ENCODE data around the gene NLGN1.
"Not testable (repeated sequence)": the region's sequence is repeated elsewhere in the genome, so short reads cannot be mapped to it uniquely, and the experiment has no call there.

The NLGN1 gene

GRCh38 chr3:173473237-173473636 lies 75.7 kb downstream of the NLGN1 start:
- no CpG with 5 or more reads among the region's 1 CpG for WGBS (ENCODE audit: insufficient coverage, insufficient read length)
- no peaks in the 10 kb centered on the region for H3K4me1 ChIP-seq (ENCODE audit: control insufficient read depth, insufficient read depth, low read length)
- no peaks in the 10 kb centered on the region for H3K27me3 ChIP-seq (ENCODE audit: control insufficient read depth, insufficient read depth, low read length)
- H3K36me3 ChIP-seq (ENCODE audit: control insufficient read depth, insufficient read depth, low read length), result no peaks in the 10 kb centered on the region
- no peak overlapping the region for H3K4me3 ChIP-seq (ENCODE audit: low read length)
- no peak overlapping the region for H3K27ac ChIP-seq (ENCODE audit: low read length)
- DNase-seq (ENCODE audit: low read depth, low spot score), result no peak
- H3K9me3 ChIP-seq (ENCODE audit: control insufficient read depth, insufficient read depth, low read length), result no peaks in the 10 kb centered on the region

GRCh38 chr3:173479301-173479700 lies 81.8 kb downstream of the NLGN1 start:
- no peak overlapping the region for H3K27ac ChIP-seq (ENCODE audit: low read length)
- no CpG with 5 or more reads among the region's 2 CpGs for WGBS (ENCODE audit: insufficient coverage, insufficient read length)
- H3K9me3 ChIP-seq (ENCODE audit: control insufficient read depth, insufficient read depth, low read length), result no peaks in the 10 kb centered on the region
- H3K36me3 ChIP-seq (ENCODE audit: control insufficient read depth, insufficient read depth, low read length), result no peaks in the 10 kb centered on the region
- DNase-seq (ENCODE audit: low read depth, low spot score), result no peak
- no peaks in the 10 kb centered on the region for H3K27me3 ChIP-seq (ENCODE audit: control insufficient read depth, insufficient read depth, low read length)
- H3K4me1 ChIP-seq (ENCODE audit: control insufficient read depth, insufficient read depth, low read length), result no peaks in the 10 kb centered on the region
- H3K4me3 ChIP-seq (ENCODE audit: low read length), result no peak overlapping the region

- no CpG with 5 or more reads among the region's 1 CpG for WGBS (ENCODE audit: insufficient coverage, insufficient read length)
- Histone ChIP-seq H3K36me3 (ENCODE audit: control insufficient read depth, insufficient read depth, low read length) (no peaks in the 10 kb centered on the region), H3K4me3 (ENCODE audit: low read length) (no peak overlapping the region), H3K27ac (ENCODE audit: low read length) (no peak overlapping the region), H3K9me3 (ENCODE audit: control insufficient read depth, insufficient read depth, low read length) (no peaks in the 10 kb centered on the region), H3K27me3 (ENCODE audit: control insufficient read depth, insufficient read depth, low read length) (no peaks in the 10 kb centered on the region), H3K4me1 (ENCODE audit: control insufficient read depth, insufficient read depth, low read length) (no peaks in the 10 kb centered on the region)
- no peak for DNase-seq (ENCODE audit: low read depth, low spot score)
These were observed 104.5 kb downstream of the NLGN1 start for GRCh38 chr3:173501931-173502489.

GRCh38 chr3:173502983-173503568 lies 105.5 kb downstream of the NLGN1 start:
- no peaks in the 10 kb centered on the region for H3K9me3 ChIP-seq (ENCODE audit: control insufficient read depth, insufficient read depth, low read length)
- no peak for DNase-seq (ENCODE audit: low read depth, low spot score)
- no peaks in the 10 kb centered on the region for H3K27me3 ChIP-seq (ENCODE audit: control insufficient read depth, insufficient read depth, low read length)
- no peaks in the 10 kb centered on the region for H3K36me3 ChIP-seq (ENCODE audit: control insufficient read depth, insufficient read depth, low read length)
- H3K4me3 ChIP-seq (ENCODE audit: low read length), result no peak overlapping the region
- H3K4me1 ChIP-seq (ENCODE audit: control insufficient read depth, insufficient read depth, low read length), result no peaks in the 10 kb centered on the region
- H3K27ac ChIP-seq (ENCODE audit: low read length), result no peak overlapping the region
- WGBS (ENCODE audit: insufficient coverage, insufficient read length), result no CpG with 5 or more reads among the region's 4 CpGs

- DNase-seq (ENCODE audit: low read depth, low spot score), result no peak
- no peak overlapping the region for H3K27ac ChIP-seq (ENCODE audit: low read length)
These were observed 113.0 kb downstream of the NLGN1 start for GRCh38 chr3:173510565-173510964.

GRCh38 chr3:173513123-173513522 lies 115.6 kb downstream of the NLGN1 start:
- Histone ChIP-seq H3K4me1 (ENCODE audit: control insufficient read depth, insufficient read depth, low read length) (no peaks in the 10 kb centered on the region), H3K36me3 (ENCODE audit: control insufficient read depth, insufficient read depth, low read length) (no peaks in the 10 kb centered on the region), H3K9me3 (ENCODE audit: control insufficient read depth, insufficient read depth, low read length) (no peaks in the 10 kb centered on the region), H3K27ac (ENCODE audit: low read length) (no peak overlapping the region), H3K4me3 (ENCODE audit: low read length) (no peak overlapping the region), H3K27me3 (ENCODE audit: control insufficient read depth, insufficient read depth, low read length) (no peaks in the 10 kb centered on the region)
- no peak for DNase-seq (ENCODE audit: low read depth, low spot score)
- WGBS (ENCODE audit: insufficient coverage, insufficient read length), result no CpG with 5 or more reads among the region's 1 CpG

More at GRCh38 chr3:173510565-173510964, 113.0 kb downstream of the NLGN1 start:
- H3K36me3 ChIP-seq (ENCODE audit: control insufficient read depth, insufficient read depth, low read length), result no peaks in the 10 kb centered on the region
- WGBS (ENCODE audit: insufficient coverage, insufficient read length), result no CpG with 5 or more reads among the region's 4 CpGs
- no peaks in the 10 kb centered on the region for H3K27me3 ChIP-seq (ENCODE audit: control insufficient read depth, insufficient read depth, low read length)
- H3K4me1 ChIP-seq (ENCODE audit: control insufficient read depth, insufficient read depth, low read length), result no peaks in the 10 kb centered on the region
- H3K9me3 ChIP-seq (ENCODE audit: control insufficient read depth, insufficient read depth, low read length), result no peaks in the 10 kb centered on the region
- H3K4me3 ChIP-seq (ENCODE audit: low read length), result no peak overlapping the region

- DNase-seq (ENCODE audit: low read depth, low spot score), result peak; percentile 33
- no peaks in the 10 kb centered on the region for H3K36me3 ChIP-seq (ENCODE audit: control insufficient read depth, insufficient read depth, low read length)
- no CpG with 5 or more reads among the region's 8 CpGs for WGBS (ENCODE audit: insufficient coverage, insufficient read length)
- H3K27me3 ChIP-seq (ENCODE audit: control insufficient read depth, insufficient read depth, low read length), result no peaks in the 10 kb centered on the region
- H3K4me1 ChIP-seq (ENCODE audit: control insufficient read depth, insufficient read depth, low read length), result no peaks in the 10 kb centered on the region
- no peaks in the 10 kb centered on the region for H3K9me3 ChIP-seq (ENCODE audit: control insufficient read depth, insufficient read depth, low read length)
- H3K4me3 ChIP-seq (ENCODE audit: low read length), result no peak overlapping the region
- H3K27ac ChIP-seq (ENCODE audit: low read length), result no peak overlapping the region
These were observed 131.6 kb downstream of the NLGN1 start for GRCh38 chr3:173529062-173529711.

GRCh38 chr3:173531602-173532001 lies 134.1 kb downstream of the NLGN1 start:
- no peaks in the 10 kb centered on the region for H3K27me3 ChIP-seq (ENCODE audit: control insufficient read depth, insufficient read depth, low read length)
- no peaks in the 10 kb centered on the region for H3K9me3 ChIP-seq (ENCODE audit: control insufficient read depth, insufficient read depth, low read length)
- H3K36me3 ChIP-seq (ENCODE audit: control insufficient read depth, insufficient read depth, low read length), result no peaks in the 10 kb centered on the region
- no peak for DNase-seq (ENCODE audit: low read depth, low spot score)
- no peaks in the 10 kb centered on the region for H3K4me1 ChIP-seq (ENCODE audit: control insufficient read depth, insufficient read depth, low read length)
- H3K4me3 ChIP-seq (ENCODE audit: low read length), result no peak overlapping the region
- WGBS (ENCODE audit: insufficient coverage, insufficient read length), result no CpG with 5 or more reads among the region's 1 CpG
- H3K27ac ChIP-seq (ENCODE audit: low read length), result no peak overlapping the region

GRCh38 chr3:173538410-173538809 lies 140.9 kb downstream of the NLGN1 start:
- no peaks in the 10 kb centered on the region for H3K9me3 ChIP-seq (ENCODE audit: control insufficient read depth, insufficient read depth, low read length)
- no peaks in the 10 kb centered on the region for H3K27me3 ChIP-seq (ENCODE audit: control insufficient read depth, insufficient read depth, low read length)
- no peak overlapping the region for H3K4me3 ChIP-seq (ENCODE audit: low read length)
- no peak for DNase-seq (ENCODE audit: low read depth, low spot score)
- H3K36me3 ChIP-seq (ENCODE audit: control insufficient read depth, insufficient read depth, low read length), result no peaks in the 10 kb centered on the region
- no peak overlapping the region for H3K27ac ChIP-seq (ENCODE audit: low read length)
- H3K4me1 ChIP-seq (ENCODE audit: control insufficient read depth, insufficient read depth, low read length), result no peaks in the 10 kb centered on the region
- WGBS (ENCODE audit: insufficient coverage, insufficient read length), result no CpG with 5 or more reads among the region's 5 CpGs

- H3K27ac ChIP-seq (ENCODE audit: low read length); H3K27me3 ChIP-seq (ENCODE audit: control insufficient read depth, insufficient read depth, low read length); DNase-seq (ENCODE audit: low read depth, low spot score); H3K9me3 ChIP-seq (ENCODE audit: control insufficient read depth, insufficient read depth, low read length); H3K4me1 ChIP-seq (ENCODE audit: control insufficient read depth, insufficient read depth, low read length); H3K36me3 ChIP-seq (ENCODE audit: control insufficient read depth, insufficient read depth, low read length); H3K4me3 ChIP-seq (ENCODE audit: low read length): not testable (repeated sequence)
- WGBS (ENCODE audit: insufficient coverage, insufficient read length), result no CpG with 5 or more reads among the region's 2 CpGs
These were observed 148.0 kb downstream of the NLGN1 start for GRCh38 chr3:173545590-173545989.

- no CpG with 5 or more reads among the region's 6 CpGs for WGBS (ENCODE audit: insufficient coverage, insufficient read length)
- H3K9me3 ChIP-seq (ENCODE audit: control insufficient read depth, insufficient read depth, low read length), result no peaks in the 10 kb centered on the region
- H3K27ac ChIP-seq (ENCODE audit: low read length), result no peak overlapping the region
- H3K27me3 ChIP-seq (ENCODE audit: control insufficient read depth, insufficient read depth, low read length), result no peaks in the 10 kb centered on the region
- no peak overlapping the region for H3K4me3 ChIP-seq (ENCODE audit: low read length)
- no peaks in the 10 kb centered on the region for H3K4me1 ChIP-seq (ENCODE audit: control insufficient read depth, insufficient read depth, low read length)
- no peaks in the 10 kb centered on the region for H3K36me3 ChIP-seq (ENCODE audit: control insufficient read depth, insufficient read depth, low read length)
- no peak for DNase-seq (ENCODE audit: low read depth, low spot score)
These were observed 149.5 kb downstream of the NLGN1 start for GRCh38 chr3:173547070-173547469.
